IgD-negative memory B cell (primary cell): ENCODE measurements around the gene PSG5. TPM values are rescaled to one million over a fixed set of nuclear protein-coding genes. Genes with fewer than 3 reads are reported as not detected.
"Not testable (repeated sequence)": the region's sequence is repeated elsewhere in the genome, so short reads cannot be mapped to it uniquely, and the experiment has no call there.

Experiments used
- H3K27ac Mint-ChIP-seq, 3 donors: one replicate each; pipeline ENCODE4 v1.8.0; 2020 to 2022; ENCODE audit warnings: mild to moderate bottlenecking in 3 of 3, mixed read lengths in 3 of 3, moderate library complexity in 1 of 3
- H3K27me3 Mint-ChIP-seq: one replicate; pipeline ENCODE4 v1.8.0; 2021; ENCODE audit warnings: mixed read lengths
- H3K36me3 Mint-ChIP-seq: one replicate; pipeline ENCODE4 v1.8.0; 2020; ENCODE audit warnings: mild to moderate bottlenecking, mixed read lengths
- H3K4me1 Mint-ChIP-seq, 3 donors: one replicate each; pipeline ENCODE4 v1.8.0; 2020 to 2022; ENCODE audit warnings: mixed read lengths in 3 of 3, mild to moderate bottlenecking in 1 of 3
- H3K4me3 Mint-ChIP-seq, 4 donors: one replicate each; pipeline ENCODE4 v1.8.0; 2020 to 2022; ENCODE audit warnings: mild to moderate bottlenecking in 4 of 4, mixed read lengths in 4 of 4, moderate library complexity in 3 of 4
- H3K9me3 Mint-ChIP-seq, 3 donors: one replicate each; pipeline ENCODE4 v1.8.0; 2020 to 2021; ENCODE audit warnings: mixed read lengths in 3 of 3, mild to moderate bottlenecking in 1 of 3
- polyA plus RNA-seq: library from polyadenylated mRNA; unstranded; fragments of 300-500 nt; fragmentation: Illumina TruSeq; gene quantifications from one replicate; pipeline ENCODE4 v1.2.3, GENCODE V29; 2021

The PSG5 gene
- polyA plus RNA-seq, 1 donor from 2014 or later, result not detected

DNA sequence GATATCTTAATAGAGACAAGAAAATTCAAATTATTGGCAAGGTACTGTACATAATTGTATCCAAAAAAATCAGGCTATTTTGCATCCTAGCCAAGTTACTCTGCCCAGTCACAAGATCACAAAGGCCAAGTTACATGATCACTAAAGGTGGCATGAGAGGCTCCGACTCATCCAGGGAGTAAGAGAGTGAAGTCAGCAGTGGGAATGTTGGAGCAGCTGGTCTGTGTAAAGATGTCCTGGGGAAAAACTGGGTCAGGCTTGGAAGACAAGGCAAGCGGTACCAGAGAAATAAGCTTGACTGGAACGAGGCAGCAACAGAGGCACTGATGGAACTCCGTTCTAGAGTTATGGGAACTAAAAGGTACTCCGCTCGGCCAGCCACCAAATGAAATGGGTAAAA is 53.6 kb downstream of the PSG5 start:
- Mint-ChIP-seq H3K36me3 (peaks cover 3% of the 10 kb centered on the region), H3K9me3 (peaks cover 0 to 5% (median 3%) of the 10 kb centered on the region in 3 donors), H3K4me3 (no peak overlapping the region), H3K27me3 (peaks cover 4% of the 10 kb centered on the region), H3K27ac (no peak overlapping the region), H3K4me1 (no peaks in the 10 kb centered on the region)

DNA sequence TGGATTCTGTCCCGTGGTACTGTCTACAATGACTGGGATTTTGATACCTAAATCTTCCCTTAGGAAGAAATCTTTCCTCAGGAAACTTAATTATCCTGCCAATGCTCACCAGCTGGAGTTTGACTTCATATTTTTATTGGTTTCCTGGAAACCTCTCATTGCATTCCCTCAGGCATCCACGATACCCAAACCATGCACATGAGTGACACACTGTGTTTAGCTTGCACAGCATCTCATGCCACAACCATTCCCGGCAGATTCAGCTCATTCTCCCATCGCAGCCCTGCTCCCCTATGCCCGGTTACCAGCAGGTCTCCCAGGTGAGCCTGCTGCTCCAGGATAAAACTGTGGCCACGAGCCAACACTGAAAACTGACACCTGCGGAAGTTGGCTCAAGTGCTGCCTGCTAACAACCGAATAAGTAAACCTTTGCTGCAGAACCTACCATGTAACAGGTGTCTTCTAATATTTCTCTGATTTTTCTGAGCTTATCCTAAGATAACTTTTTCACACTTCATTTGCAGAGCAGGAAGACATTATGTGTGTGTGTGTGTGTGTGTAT is 55.0 kb downstream of the PSG5 start:
- not testable (repeated sequence) for H3K4me1 Mint-ChIP-seq, H3K36me3 Mint-ChIP-seq, H3K27ac Mint-ChIP-seq, H3K27me3 Mint-ChIP-seq, H3K9me3 Mint-ChIP-seq, H3K4me3 Mint-ChIP-seq

DNA sequence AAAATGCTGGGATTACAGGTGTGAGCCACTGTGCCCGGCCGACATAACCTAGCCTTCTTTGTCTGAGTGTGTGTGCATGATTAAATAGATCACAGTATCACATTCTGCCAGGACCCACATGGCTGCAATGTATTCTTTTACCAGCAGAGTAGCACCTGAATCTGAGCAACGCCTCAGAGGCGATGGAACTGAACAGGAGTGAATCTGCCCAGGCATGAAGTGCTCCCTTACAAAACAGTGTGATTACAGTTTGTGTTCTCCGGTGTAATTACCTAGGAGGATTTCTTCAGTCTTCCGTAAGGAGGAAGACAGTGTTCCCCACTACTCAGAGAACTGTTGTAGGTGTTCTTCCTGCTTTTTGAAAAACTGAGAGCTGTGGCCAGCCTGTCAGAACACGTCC is 57.1 kb downstream of the PSG5 start:
- H3K27ac Mint-ChIP-seq, result peak overlapping the region in 1 of 3 donors; percentile 43
- peaks cover 0 to 13% (median 3%) of the 10 kb centered on the region in 3 donors for H3K9me3 Mint-ChIP-seq
- H3K4me1 Mint-ChIP-seq, H3K4me3 Mint-ChIP-seq, H3K36me3 Mint-ChIP-seq, H3K27me3 Mint-ChIP-seq: not testable (repeated sequence)

DNA sequence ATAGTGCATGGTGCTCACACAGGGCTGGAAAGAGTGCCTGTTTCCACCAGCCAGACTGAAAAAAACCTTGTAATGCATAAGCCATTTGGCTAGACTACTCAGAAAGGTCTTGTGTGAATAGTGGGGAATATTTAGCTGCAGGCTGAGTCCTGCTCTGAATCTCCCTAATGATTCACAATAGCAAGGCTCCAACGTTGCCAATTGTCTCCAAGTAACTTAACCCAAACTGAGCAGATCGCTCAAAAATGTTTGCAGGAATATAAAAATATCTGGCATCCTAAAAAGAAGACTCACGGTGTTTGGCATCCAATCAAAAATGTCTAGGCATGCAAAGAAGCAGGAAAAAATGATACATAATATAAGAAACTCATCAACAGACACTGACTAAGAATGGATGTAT is 59.0 kb downstream of the PSG5 start:
- peaks cover 0 to 17% (median 2%) of the 10 kb centered on the region in 3 donors for H3K9me3 Mint-ChIP-seq
- not testable (repeated sequence) for H3K4me1 Mint-ChIP-seq, H3K27me3 Mint-ChIP-seq, H3K36me3 Mint-ChIP-seq, H3K4me3 Mint-ChIP-seq, H3K27ac Mint-ChIP-seq

DNA sequence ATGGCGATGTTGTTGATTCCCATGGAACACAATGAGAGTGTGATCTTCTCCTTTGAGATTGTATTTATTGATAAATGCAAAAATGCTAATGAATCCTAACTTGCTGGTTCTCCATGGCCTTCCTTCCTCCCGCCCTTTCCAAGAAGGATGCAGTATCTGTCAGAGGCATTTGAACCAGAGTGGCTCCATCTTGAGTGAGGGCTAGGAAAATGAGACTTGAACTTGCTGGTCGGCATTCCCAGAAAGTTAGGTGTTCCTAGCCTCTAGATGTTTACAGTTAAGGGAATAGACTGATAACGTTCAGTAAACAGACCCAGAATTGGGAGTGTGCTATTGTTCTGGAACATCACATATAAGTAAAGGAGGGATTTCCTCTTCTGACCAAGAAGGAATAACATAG is 59.6 kb downstream of the PSG5 start:
- peaks cover 5% of the 10 kb centered on the region for H3K36me3 Mint-ChIP-seq
- no peaks in the 10 kb centered on the region for H3K4me1 Mint-ChIP-seq
- no peak overlapping the region for H3K27ac Mint-ChIP-seq
- H3K9me3 Mint-ChIP-seq, result peaks cover 0 to 21% (median 3%) of the 10 kb centered on the region in 3 donors
- H3K4me3 Mint-ChIP-seq, result no peak overlapping the region
- H3K27me3 Mint-ChIP-seq, result no peaks in the 10 kb centered on the region

DNA sequence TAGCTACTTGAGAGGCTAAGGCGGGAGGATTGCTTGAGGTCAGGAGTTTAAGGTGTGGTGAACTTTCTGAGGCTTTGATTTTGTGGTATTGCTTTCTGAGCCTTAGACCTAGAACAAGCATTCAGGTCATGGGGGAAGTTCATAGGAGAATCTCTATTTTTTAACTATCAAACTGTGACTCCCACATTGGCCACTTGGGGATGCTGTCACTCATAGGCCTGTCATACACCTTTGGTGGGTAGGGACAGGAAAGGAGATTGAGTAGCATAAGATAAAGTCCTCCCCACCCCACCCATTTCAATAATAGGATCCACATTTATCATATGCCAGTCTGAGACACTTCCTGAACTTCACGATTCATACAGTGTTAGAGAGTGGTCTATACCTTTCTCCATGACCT is 62.0 kb downstream of the PSG5 start:
- Mint-ChIP-seq H3K27ac (no peak overlapping the region), H3K36me3 (peaks cover 5% of the 10 kb centered on the region), H3K27me3 (no peaks in the 10 kb centered on the region), H3K4me3 (no peak overlapping the region), H3K4me1 (no peaks in the 10 kb centered on the region), H3K9me3 (peaks cover 2 to 21% (median 3%) of the 10 kb centered on the region in 3 donors)

DNA sequence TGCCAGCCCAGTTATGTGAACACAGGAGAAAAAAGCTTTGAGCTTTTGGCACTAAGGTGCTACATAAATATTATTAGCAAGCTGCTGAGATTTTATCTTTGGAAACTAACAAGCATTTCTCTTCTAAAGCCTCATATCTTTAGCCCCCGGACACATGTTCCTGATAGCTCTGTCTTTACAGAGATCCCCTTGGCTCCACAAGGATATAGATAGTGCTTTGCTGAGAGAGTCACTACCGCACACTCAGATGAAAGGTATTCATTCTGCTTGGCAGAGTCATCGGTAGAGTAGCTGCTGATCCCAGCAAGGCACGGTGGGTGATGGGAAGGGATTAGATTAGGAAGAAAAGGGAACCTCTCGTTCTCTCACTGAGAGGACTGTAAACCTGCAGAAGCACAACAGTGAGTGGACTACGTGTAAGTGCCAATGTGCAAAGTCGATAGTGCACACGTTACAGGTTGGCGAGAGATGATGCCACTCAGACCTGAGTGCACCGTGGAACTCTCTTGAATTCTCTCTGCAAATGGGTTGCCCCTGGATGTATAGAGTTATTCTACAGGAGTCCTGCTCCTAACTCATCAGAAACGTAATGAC is 65.8 kb downstream of the PSG5 start:
- H3K9me3 Mint-ChIP-seq, result peaks cover 5 to 29% (median 9%) of the 10 kb centered on the region in 3 donors
- H3K27ac Mint-ChIP-seq, H3K27me3 Mint-ChIP-seq, H3K4me3 Mint-ChIP-seq, H3K36me3 Mint-ChIP-seq, H3K4me1 Mint-ChIP-seq: not testable (repeated sequence)

DNA sequence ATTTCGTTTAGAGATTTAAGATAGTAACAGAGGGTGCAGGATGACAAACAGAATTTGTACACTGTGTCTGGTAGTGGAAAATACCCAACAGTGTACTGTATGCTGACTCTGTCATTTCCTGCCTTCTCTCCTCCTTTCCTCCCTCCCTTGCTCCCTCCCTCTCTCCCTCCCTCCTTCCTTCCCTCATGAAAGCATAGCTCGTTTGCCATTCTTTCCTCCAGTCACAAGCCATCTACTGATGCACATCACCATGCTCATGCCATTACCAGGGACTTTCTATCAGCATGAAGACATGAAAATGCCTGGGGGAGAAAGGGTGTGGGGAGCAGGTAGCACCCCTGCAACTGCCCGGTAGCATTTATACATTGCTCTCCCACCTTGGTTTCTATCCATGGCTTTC is 66.8 kb downstream of the PSG5 start:
- H3K4me1 Mint-ChIP-seq, H3K36me3 Mint-ChIP-seq, H3K27me3 Mint-ChIP-seq, H3K27ac Mint-ChIP-seq, H3K4me3 Mint-ChIP-seq: not testable (repeated sequence)
- H3K9me3 Mint-ChIP-seq, result peaks cover 5 to 30% (median 12%) of the 10 kb centered on the region in 3 donors

Other genes with a start within 250 kb of the PSG5 start
- gene PSG7, start 249.3 kb downstream of the PSG5 start, polyA plus RNA-seq, result not detected
- not detected for gene PSG11, start 160.1 kb downstream of the PSG5 start, polyA plus RNA-seq
- not detected for gene PSG2, start 103.8 kb downstream of the PSG5 start, polyA plus RNA-seq
- gene PSG4, start 19.1 kb upstream of the PSG5 start, polyA plus RNA-seq, result not detected
- gene PSG9, start 83.0 kb upstream of the PSG5 start, polyA plus RNA-seq, result not detected
- not detected for gene CD177, start 167.2 kb upstream of the PSG5 start, polyA plus RNA-seq
- gene TEX101, start 228.4 kb upstream of the PSG5 start, polyA plus RNA-seq, result not detected